DMS153 treated with DMSO at 0.1 percent for 48 hours (cell line): ENCODE results near the gene DCK.

Experiments used
- DNase-seq: peaks from one replicate; lab custom pipeline; 2025; ENCODE audit not compliant: unreplicated experiment; lab: John Stamatoyannopoulos, UW

The DCK gene

GRCh38 chr4:70993181-70994068 is at the start of gene DCK:
DCK (plus strand) TSS chr4:70993649; CDS start chr4:70993836, 187 bp downstream.
- peak; percentile 76 for DNase-seq

GRCh38 chr4:70945046-70945445 is 48.4 kb upstream of the DCK start:
- DNase-seq, result no peak

GRCh38 chr4:70945452-70946055 is 47.9 kb upstream of the DCK start:
- DNase-seq, result no peak

GRCh38 chr4:70946939-70947338 is 46.5 kb upstream of the DCK start:
- DNase-seq, result no peak

GRCh38 chr4:70948665-70949260 is 44.7 kb upstream of the DCK start:
- no peak for DNase-seq

- DNase-seq, result no peak
Observed at GRCh38 chr4:70954032-70954431, 39.4 kb upstream of the DCK start.

GRCh38 chr4:70956549-70957210 is 36.8 kb upstream of the DCK start:
- no peak for DNase-seq

GRCh38 chr4:70958681-70959080 is 34.8 kb upstream of the DCK start:
- no peak for DNase-seq

GRCh38 chr4:70969076-70969475 is 24.4 kb upstream of the DCK start:
- DNase-seq, result no peak

GRCh38 chr4:70976252-70976651 is 17.2 kb upstream of the DCK start:
- no peak for DNase-seq

GRCh38 chr4:70979445-70980008 is 13.9 kb upstream of the DCK start:
- DNase-seq, result no peak

GRCh38 chr4:70980196-70980595 is 13.3 kb upstream of the DCK start:
- DNase-seq, result no peak

- DNase-seq, result no peak
Observed at GRCh38 chr4:70984106-70984505, 9.3 kb upstream of the DCK start.

GRCh38 chr4:70984589-70984988 is 8.9 kb upstream of the DCK start:
- no peak for DNase-seq

GRCh38 chr4:70991596-70991995 is 1.9 kb upstream of the DCK start:
- DNase-seq, result no peak

GRCh38 chr4:70992391-70992881 is 1.0 kb upstream of the DCK start:
- no peak for DNase-seq

- DNase-seq, result no peak
Observed at GRCh38 chr4:70994069-70994366, 569 bp downstream of the DCK start.

GRCh38 chr4:70994387-70995099 is 1.1 kb downstream of the DCK start:
- no peak for DNase-seq

GRCh38 chr4:70996018-70996360 is 2.5 kb downstream of the DCK start:
- DNase-seq, result no peak

GRCh38 chr4:70997036-70997435 is 3.6 kb downstream of the DCK start:
- DNase-seq, result no peak

- DNase-seq, result no peak
Observed at GRCh38 chr4:70997546-70997945, 4.1 kb downstream of the DCK start.
